ENCODE results near the gene UBE3B. TPM values are rescaled to one million over a fixed set of nuclear protein-coding genes. Genes with fewer than 3 reads are reported as not detected.
A peak's percentile ranks its signal among the peaks of the same experiment; 100 is the strongest.

UBE3B gene
- total and polyA plus RNA-seq, 4 donors, result 12.9 to 40.2 (median 26.0) TPM

DNA sequence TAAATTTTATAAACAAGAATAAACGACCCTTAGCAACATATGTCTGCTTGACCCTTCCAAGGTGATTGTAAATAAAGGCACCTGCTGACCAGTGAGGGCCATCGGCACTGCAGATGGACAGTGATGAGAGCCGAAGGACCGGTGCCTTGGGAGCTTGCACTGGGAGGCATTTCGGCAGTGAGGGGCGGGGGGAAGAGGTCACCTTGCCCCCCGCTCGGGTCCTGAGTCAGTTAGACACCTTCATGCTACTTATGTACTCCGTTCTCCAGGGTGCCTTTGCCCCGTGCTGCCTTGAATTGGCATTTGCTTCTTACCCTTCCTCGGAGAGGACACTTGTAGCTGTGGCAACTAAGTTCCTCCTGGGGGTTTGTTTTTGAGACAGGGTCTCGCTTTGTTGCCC, 72.8 kb downstream of the UBE3B start:
- intact Hi-C loops (cut with DNase I), result no loop called here
- Histone ChIP-seq H3K36me3 (ENCODE audit: control insufficient read depth in 1 of 2, insufficient read depth in 2 of 2, low read length in 1 of 2) (no peaks in the 10 kb centered on the region), H3K27ac (ENCODE audit: low read depth in 1 of 2, low read length in 2 of 2) (no peak overlapping the region), H3K4me3 (ENCODE audit: low read length in 2 of 2) (no peak overlapping the region), H3K27me3 (ENCODE audit: control insufficient read depth in 1 of 2, insufficient read depth in 2 of 2, low read length in 1 of 2) (no peaks in the 10 kb centered on the region), H3K4me1 (ENCODE audit: control insufficient read depth in 1 of 2, insufficient read depth in 2 of 2, low read length in 2 of 2) (no peaks in the 10 kb centered on the region), H3K9me3 (ENCODE audit: control insufficient read depth, low read length) (no peaks in the 10 kb centered on the region)
- ATAC-seq (ENCODE audit: low FRiP score) (no peak), DNase-seq (peak in 1 of 2 donors; percentile 9)
- 59 to 63% methylated on average over 12 of the region's 12 CpGs for WGBS, 2 donors

DNA sequence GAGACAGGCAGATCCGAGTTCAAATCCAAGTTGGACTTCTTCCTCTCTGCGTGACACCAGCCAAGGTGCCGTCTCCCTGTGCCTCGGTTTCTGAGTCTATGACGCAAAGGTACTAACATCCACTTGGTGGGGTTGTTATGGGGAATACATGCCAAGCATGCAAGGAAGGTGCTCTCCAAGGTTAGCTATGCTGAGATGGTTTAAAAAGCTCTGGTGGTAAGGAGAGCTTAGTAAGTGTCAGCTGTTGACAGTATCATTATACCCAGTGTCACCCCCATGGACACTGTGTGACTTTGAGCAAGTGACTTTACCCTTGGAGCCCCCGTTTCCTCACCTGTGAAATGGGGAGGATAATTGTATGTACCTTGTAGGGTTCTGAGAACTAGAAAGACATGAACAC, 73.7 kb downstream of the UBE3B start:
- no peaks in the 10 kb centered on the region for H3K9me3 ChIP-seq (ENCODE audit: control insufficient read depth, low read length)
- 83 to 88% methylated on average over 6 of the region's 6 CpGs for WGBS, 2 donors
- no peak overlapping the region for H3K27ac ChIP-seq (ENCODE audit: low read depth in 1 of 2, low read length in 2 of 2)
- H3K27me3 ChIP-seq (ENCODE audit: control insufficient read depth in 1 of 2, insufficient read depth in 2 of 2, low read length in 1 of 2), result no peaks in the 10 kb centered on the region
- no peak for ATAC-seq (ENCODE audit: low FRiP score)
- H3K36me3 ChIP-seq (ENCODE audit: control insufficient read depth in 1 of 2, insufficient read depth in 2 of 2, low read length in 1 of 2), result no peaks in the 10 kb centered on the region
- no peak for DNase-seq
- no peak overlapping the region for H3K4me3 ChIP-seq (ENCODE audit: low read length in 2 of 2)
- intact Hi-C loops (cut with DNase I), result no loop called here
- no peaks in the 10 kb centered on the region for H3K4me1 ChIP-seq (ENCODE audit: control insufficient read depth in 1 of 2, insufficient read depth in 2 of 2, low read length in 2 of 2)

DNA sequence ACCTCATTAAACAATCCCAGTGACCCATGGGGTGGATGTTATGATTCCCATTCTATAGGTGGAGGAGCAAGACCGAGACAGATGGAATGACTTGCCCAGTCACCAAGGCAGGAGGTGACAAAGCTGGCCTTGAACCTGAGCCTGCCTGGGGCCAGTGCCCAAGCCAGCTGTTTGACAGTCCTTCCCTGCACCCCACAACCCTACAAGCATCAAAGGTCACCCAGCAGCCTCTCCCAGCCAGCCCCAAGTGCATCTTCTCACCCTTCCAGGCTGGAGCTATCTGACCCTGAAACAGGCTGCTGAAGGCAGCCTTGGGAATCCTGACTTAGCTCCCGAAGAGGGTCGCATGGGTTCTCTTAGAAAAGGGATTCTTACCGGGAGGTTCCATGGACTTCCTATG, 75.5 kb downstream of the UBE3B start:
- ATAC-seq (ENCODE audit: low FRiP score) (no peak), DNase-seq (no peak)
- Histone ChIP-seq H3K9me3 (ENCODE audit: control insufficient read depth, low read length) (no peaks in the 10 kb centered on the region), H3K27ac (ENCODE audit: low read depth in 1 of 2, low read length in 2 of 2) (no peak overlapping the region), H3K36me3 (ENCODE audit: control insufficient read depth in 1 of 2, insufficient read depth in 2 of 2, low read length in 1 of 2) (no peaks in the 10 kb centered on the region), H3K27me3 (ENCODE audit: control insufficient read depth in 1 of 2, insufficient read depth in 2 of 2, low read length in 1 of 2) (no peaks in the 10 kb centered on the region), H3K4me3 (ENCODE audit: low read length in 2 of 2) (no peak overlapping the region), H3K4me1 (ENCODE audit: control insufficient read depth in 1 of 2, insufficient read depth in 2 of 2, low read length in 2 of 2) (no peaks in the 10 kb centered on the region)
- 58 to 64% methylated on average over 4 of the region's 4 CpGs for WGBS, 2 donors
- intact Hi-C loops (cut with DNase I), result no loop called here

DNA sequence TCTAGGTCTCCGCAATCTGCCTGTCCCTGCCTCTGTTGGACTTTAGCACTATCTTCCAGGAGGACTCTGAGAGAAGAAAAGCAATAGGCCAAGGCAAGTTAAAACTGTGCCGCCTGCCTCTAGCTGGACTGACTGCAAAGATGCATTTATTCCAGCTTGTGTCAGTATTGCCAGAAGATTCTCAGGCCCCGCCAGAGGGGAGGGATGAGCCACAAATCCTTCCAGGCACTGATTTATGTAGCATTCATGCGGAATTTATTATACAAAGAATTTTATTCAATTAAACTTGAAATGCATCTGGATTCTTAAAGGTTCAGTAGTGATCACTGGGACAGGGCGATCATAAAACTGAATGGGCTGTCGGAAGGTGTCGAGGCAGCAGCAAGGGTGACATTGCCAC, 76.0 kb downstream of the UBE3B start:
- intact Hi-C loops (cut with DNase I), result no loop called here
- no peaks in the 10 kb centered on the region for H3K27me3 ChIP-seq (ENCODE audit: control insufficient read depth in 1 of 2, insufficient read depth in 2 of 2, low read length in 1 of 2)
- H3K36me3 ChIP-seq (ENCODE audit: control insufficient read depth in 1 of 2, insufficient read depth in 2 of 2, low read length in 1 of 2), result no peaks in the 10 kb centered on the region
- no peak overlapping the region for H3K27ac ChIP-seq (ENCODE audit: low read depth in 1 of 2, low read length in 2 of 2)
- DNase-seq (no peak), ATAC-seq (ENCODE audit: low FRiP score) (no peak)
- no peak overlapping the region for H3K4me3 ChIP-seq (ENCODE audit: low read length in 2 of 2)
- H3K9me3 ChIP-seq (ENCODE audit: control insufficient read depth, low read length), result no peaks in the 10 kb centered on the region
- WGBS, 2 donors, result 77 to 80% methylated on average over 7 of the region's 7 CpGs
- no peaks in the 10 kb centered on the region for H3K4me1 ChIP-seq (ENCODE audit: control insufficient read depth in 1 of 2, insufficient read depth in 2 of 2, low read length in 2 of 2)

DNA sequence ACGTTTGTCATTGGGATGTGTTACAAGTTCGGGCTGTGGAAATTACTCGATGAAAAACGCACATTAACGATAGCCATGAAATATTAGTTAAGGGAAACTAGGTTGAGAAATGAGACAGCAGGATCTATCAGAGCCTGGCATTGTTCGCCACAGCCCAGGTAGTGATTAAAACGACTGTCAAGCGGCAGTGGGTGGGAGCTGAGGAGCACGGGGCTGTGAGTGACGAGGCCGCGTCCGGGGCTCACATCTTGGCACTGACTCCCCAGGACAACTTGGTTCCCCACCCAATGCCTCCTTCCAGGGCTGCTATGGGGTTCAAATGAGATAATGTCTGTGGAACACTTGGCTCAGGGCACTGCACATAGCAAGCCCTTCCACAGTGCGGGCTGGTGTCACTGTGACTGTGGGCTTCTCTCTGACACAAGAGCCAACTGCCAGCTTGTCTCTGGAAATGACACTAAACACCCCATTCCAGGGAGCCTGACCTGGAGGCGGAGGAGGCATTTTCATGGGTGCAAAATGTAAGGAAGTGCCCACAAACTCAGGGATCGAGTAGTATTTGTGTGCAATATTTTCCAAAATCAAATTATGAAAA, 76.6 kb downstream of the UBE3B start:
- no peaks in the 10 kb centered on the region for H3K27me3 ChIP-seq (ENCODE audit: control insufficient read depth in 1 of 2, insufficient read depth in 2 of 2, low read length in 1 of 2)
- WGBS, 2 donors, result 50% methylated on average over 16 of the region's 16 CpGs
- ATAC-seq (ENCODE audit: low FRiP score) (no peak), DNase-seq (no peak)
- intact Hi-C loops (cut with DNase I), result no loop called here
- no peaks in the 10 kb centered on the region for H3K36me3 ChIP-seq (ENCODE audit: control insufficient read depth in 1 of 2, insufficient read depth in 2 of 2, low read length in 1 of 2)
- H3K4me1 ChIP-seq (ENCODE audit: control insufficient read depth in 1 of 2, insufficient read depth in 2 of 2, low read length in 2 of 2), result no peaks in the 10 kb centered on the region
- H3K9me3 ChIP-seq (ENCODE audit: control insufficient read depth, low read length), result no peaks in the 10 kb centered on the region
- no peak overlapping the region for H3K4me3 ChIP-seq (ENCODE audit: low read length in 2 of 2)
- no peak overlapping the region for H3K27ac ChIP-seq (ENCODE audit: low read depth in 1 of 2, low read length in 2 of 2)

DNA sequence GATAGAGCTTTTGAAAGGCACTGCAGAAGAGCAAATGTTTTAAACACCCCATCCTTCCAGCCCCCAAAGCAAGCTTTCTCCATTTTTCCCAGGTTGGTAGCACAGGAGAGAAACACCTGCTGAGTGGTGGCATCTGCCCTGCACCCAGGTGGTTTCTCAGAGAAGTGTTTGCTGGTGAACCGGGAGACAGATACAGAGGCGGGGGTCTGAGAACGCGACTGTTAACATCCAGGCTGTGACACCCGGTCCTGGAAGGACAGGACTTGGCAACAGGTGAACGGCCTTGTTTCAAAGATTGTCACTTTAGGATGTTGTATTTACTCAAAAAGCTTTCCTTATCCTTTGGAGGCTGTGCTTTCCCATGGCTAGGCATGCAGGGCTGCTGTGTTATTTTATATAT, 77.3 kb downstream of the UBE3B start:
- ATAC-seq (ENCODE audit: low FRiP score), result no peak

DNA sequence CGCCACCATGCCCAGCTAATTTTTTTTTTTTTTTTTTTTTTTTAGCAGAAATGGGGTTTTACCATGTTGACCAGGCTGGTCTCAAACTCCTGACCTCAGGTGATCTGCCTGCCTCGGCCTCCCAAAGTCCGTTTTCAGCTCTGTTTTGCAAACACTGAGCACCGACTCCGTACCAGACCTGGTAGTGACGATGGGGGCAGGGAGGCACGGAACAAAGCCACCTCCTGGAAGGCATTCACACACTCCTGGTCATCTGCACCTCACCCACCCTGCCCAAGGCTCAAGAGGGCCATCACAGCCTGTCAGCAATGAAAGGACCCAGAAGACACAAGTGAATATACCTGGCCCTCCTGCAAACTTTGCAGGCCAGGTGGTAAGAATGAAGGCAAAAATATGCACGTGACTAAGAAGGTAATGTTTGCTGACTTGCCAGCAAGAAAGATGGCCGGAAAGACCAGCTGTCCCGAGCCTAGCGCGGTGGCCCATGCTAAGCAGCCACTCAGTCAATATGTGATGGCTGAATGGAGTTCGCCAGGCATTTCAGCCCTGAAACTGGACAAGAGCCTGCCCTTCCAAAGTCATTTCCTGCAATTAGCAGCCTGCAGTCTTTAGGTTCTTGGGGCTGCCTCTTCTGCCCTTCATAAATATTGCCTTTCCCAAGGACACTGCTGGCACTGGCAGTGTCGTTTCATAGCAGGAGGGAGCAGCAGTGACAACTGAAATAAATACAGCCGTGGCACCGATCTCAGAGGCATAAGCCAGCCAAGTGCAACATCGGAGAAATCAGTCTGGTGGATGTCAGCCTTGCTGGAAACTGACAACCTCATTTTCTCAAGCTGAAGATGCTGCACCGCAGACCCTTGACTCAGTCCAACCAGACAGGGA, 78.2 kb downstream of the UBE3B start:
- WGBS, 2 donors, result 62 to 65% methylated on average over 18 of the region's 18 CpGs

More for the DNA sequence above, 77.3 kb downstream of the UBE3B start:
- Histone ChIP-seq H3K4me3 (ENCODE audit: low read length in 2 of 2) (no peak overlapping the region), H3K27ac (ENCODE audit: low read depth in 1 of 2, low read length in 2 of 2) (no peak overlapping the region), H3K27me3 (ENCODE audit: control insufficient read depth in 1 of 2, insufficient read depth in 2 of 2, low read length in 1 of 2) (no peaks in the 10 kb centered on the region), H3K4me1 (ENCODE audit: control insufficient read depth in 1 of 2, insufficient read depth in 2 of 2, low read length in 2 of 2) (no peaks in the 10 kb centered on the region), H3K36me3 (ENCODE audit: control insufficient read depth in 1 of 2, insufficient read depth in 2 of 2, low read length in 1 of 2) (no peaks in the 10 kb centered on the region), H3K9me3 (ENCODE audit: control insufficient read depth, low read length) (no peaks in the 10 kb centered on the region)
- intact Hi-C loops (cut with DNase I), result no loop called here
- 65 to 70% methylated on average over 6 of the region's 6 CpGs for WGBS, 2 donors
- DNase-seq, result no peak

DNA sequence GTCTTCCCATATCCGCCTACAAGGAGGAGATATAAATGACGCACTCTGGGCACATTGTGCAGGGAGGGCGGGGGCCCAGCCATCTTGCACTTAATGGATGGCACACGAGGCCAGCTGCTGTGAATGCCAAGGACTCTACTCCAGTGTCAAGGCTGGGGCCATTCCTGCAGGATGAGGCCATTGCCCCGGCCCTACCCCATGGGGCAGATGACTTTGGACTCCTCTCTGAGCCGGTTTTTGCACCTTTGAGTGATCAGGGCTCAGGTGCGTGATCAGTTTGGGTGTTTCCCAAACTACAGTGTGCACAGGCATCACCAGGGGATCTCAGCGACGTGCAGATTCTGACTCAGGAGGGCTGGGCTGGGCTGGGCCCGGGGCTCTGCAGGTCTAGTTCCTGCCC, 79.8 kb downstream of the UBE3B start:
- ATAC-seq (ENCODE audit: low FRiP score) (no peak), DNase-seq (no peak)
- H3K27ac ChIP-seq (ENCODE audit: low read depth in 1 of 2, low read length in 2 of 2), result no peak overlapping the region
- H3K27me3 ChIP-seq (ENCODE audit: control insufficient read depth in 1 of 2, insufficient read depth in 2 of 2, low read length in 1 of 2), result no peaks in the 10 kb centered on the region
- no peaks in the 10 kb centered on the region for H3K9me3 ChIP-seq (ENCODE audit: control insufficient read depth, low read length)
- intact Hi-C loops (cut with DNase I), result no loop called here
- no peak overlapping the region for H3K4me3 ChIP-seq (ENCODE audit: low read length in 2 of 2)
- WGBS, 2 donors, result 88% methylated on average over 10 of the region's 10 CpGs
- H3K36me3 ChIP-seq (ENCODE audit: control insufficient read depth in 1 of 2, insufficient read depth in 2 of 2, low read length in 1 of 2), result no peaks in the 10 kb centered on the region
- no peaks in the 10 kb centered on the region for H3K4me1 ChIP-seq (ENCODE audit: control insufficient read depth in 1 of 2, insufficient read depth in 2 of 2, low read length in 2 of 2)

More for the DNA sequence above, 78.2 kb downstream of the UBE3B start:
- ATAC-seq (ENCODE audit: low FRiP score) (no peak), DNase-seq (no peak)
- no peak overlapping the region for H3K4me3 ChIP-seq (ENCODE audit: low read length in 2 of 2)
- intact Hi-C loops (cut with DNase I), result no loop called here
- no peaks in the 10 kb centered on the region for H3K36me3 ChIP-seq (ENCODE audit: control insufficient read depth in 1 of 2, insufficient read depth in 2 of 2, low read length in 1 of 2)
- no peaks in the 10 kb centered on the region for H3K4me1 ChIP-seq (ENCODE audit: control insufficient read depth in 1 of 2, insufficient read depth in 2 of 2, low read length in 2 of 2)
- H3K27me3 ChIP-seq (ENCODE audit: control insufficient read depth in 1 of 2, insufficient read depth in 2 of 2, low read length in 1 of 2), result no peaks in the 10 kb centered on the region
- H3K9me3 ChIP-seq (ENCODE audit: control insufficient read depth, low read length), result no peaks in the 10 kb centered on the region
- H3K27ac ChIP-seq (ENCODE audit: low read depth in 1 of 2, low read length in 2 of 2), result no peak overlapping the region

DNA sequence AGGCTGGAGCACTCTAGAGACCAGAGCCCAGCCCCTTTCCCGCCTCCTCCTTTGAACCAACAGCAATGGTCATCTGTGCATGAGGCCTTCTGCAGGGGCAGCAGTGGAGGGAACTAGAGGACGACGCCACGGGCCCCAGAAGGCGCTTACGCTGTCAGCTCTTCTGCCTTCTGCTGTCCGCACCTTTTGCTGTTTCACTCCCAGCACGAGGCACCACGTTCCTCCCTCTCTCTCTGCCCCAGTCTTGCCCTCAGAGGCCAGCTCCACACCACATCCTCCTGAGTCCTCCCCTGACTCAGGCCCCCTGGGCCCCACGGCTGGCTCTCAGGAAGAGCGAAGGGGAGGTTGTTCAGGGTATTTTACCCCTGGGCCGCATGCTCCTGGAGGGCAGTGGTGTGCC, 80.4 kb downstream of the UBE3B start:
- no peak overlapping the region for H3K27ac ChIP-seq (ENCODE audit: low read depth in 1 of 2, low read length in 2 of 2)
- no peaks in the 10 kb centered on the region for H3K4me1 ChIP-seq (ENCODE audit: control insufficient read depth in 1 of 2, insufficient read depth in 2 of 2, low read length in 2 of 2)
- DNase-seq (peak in 1 of 2 donors; percentile 47), ATAC-seq (ENCODE audit: low FRiP score) (no peak)
- H3K27me3 ChIP-seq (ENCODE audit: control insufficient read depth in 1 of 2, insufficient read depth in 2 of 2, low read length in 1 of 2), result no peaks in the 10 kb centered on the region
- 68 to 72% methylated on average over 12 of the region's 12 CpGs for WGBS, 2 donors
- intact Hi-C loops (cut with DNase I), result no loop called here
- H3K4me3 ChIP-seq (ENCODE audit: low read length in 2 of 2), result no peak overlapping the region
- H3K36me3 ChIP-seq (ENCODE audit: control insufficient read depth in 1 of 2, insufficient read depth in 2 of 2, low read length in 1 of 2), result no peaks in the 10 kb centered on the region
- no peaks in the 10 kb centered on the region for H3K9me3 ChIP-seq (ENCODE audit: control insufficient read depth, low read length)

All from aorta (tissue), 5 donors.